ENCODE data around the gene HDGFL3. TPM values are rescaled to one million over a fixed set of nuclear protein-coding genes. Genes with fewer than 3 reads are reported as not detected.

The HDGFL3 gene
- total and polyA plus RNA-seq, 9 of the 15 experiments (the other 6 are each of a cell fraction or from before 2014, with no cell fraction given), result 6.7 to 42.0 (median 31.4) TPM

GRCh38 chr15:83094583-83094982 is 113.0 kb downstream of the HDGFL3 start (continued):
- TF ChIP-seq, protein P1, sequence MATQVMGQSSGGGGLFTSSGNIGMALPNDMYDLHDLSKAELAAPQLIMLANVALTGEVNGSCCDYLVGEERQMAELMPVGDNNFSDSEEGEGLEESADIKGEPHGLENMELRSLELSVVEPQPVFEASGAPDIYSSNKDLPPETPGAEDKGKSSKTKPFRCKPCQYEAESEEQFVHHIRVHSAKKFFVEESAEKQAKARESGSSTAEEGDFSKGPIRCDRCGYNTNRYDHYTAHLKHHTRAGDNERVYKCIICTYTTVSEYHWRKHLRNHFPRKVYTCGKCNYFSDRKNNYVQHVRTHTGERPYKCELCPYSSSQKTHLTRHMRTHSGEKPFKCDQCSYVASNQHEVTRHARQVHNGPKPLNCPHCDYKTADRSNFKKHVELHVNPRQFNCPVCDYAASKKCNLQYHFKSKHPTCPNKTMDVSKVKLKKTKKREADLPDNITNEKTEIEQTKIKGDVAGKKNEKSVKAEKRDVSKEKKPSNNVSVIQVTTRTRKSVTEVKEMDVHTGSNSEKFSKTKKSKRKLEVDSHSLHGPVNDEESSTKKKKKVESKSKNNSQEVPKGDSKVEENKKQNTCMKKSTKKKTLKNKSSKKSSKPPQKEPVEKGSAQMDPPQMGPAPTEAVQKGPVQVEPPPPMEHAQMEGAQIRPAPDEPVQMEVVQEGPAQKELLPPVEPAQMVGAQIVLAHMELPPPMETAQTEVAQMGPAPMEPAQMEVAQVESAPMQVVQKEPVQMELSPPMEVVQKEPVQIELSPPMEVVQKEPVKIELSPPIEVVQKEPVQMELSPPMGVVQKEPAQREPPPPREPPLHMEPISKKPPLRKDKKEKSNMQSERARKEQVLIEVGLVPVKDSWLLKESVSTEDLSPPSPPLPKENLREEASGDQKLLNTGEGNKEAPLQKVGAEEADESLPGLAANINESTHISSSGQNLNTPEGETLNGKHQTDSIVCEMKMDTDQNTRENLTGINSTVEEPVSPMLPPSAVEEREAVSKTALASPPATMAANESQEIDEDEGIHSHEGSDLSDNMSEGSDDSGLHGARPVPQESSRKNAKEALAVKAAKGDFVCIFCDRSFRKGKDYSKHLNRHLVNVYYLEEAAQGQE (IDR thresholded peaks at IDR 0.05; ENCODE audit: borderline replicate concordance), result peak; percentile 67
- TF ChIP-seq, protein P1 (CRISPR knock-in tag; IDR thresholded peaks at IDR 0.05; ENCODE audit: low read depth), result no peak
- TF ChIP-seq ZNF232 (CRISPR knock-in tag; IDR thresholded peaks at IDR 0.05) (no peak), NRF1 (conservative IDR thresholded peaks at IDR 0.05 in 1 of 2, IDR thresholded peaks at IDR 0.05 in 1 of 2) (peak; percentile 34 to 45; a peak in 1 of 4 replicates), RBBP5 (IDR thresholded peaks at IDR 0.05; ENCODE audit: borderline replicate concordance, insufficient read depth, low read length, poor library complexity, severe bottlenecking) (no peak), FOS (IDR thresholded peaks at IDR 0.05; ENCODE audit: extremely low read depth, insufficient read length) (no peak), KLF16 (IDR thresholded peaks at IDR 0.05) (no peak), NR1H2 (CRISPR knock-in tag; IDR thresholded peaks at IDR 0.05) (no peak), ERF (CRISPR knock-in tag; IDR thresholded peaks at IDR 0.05) (no peak)
- TF ChIP-seq, protein P2, sequence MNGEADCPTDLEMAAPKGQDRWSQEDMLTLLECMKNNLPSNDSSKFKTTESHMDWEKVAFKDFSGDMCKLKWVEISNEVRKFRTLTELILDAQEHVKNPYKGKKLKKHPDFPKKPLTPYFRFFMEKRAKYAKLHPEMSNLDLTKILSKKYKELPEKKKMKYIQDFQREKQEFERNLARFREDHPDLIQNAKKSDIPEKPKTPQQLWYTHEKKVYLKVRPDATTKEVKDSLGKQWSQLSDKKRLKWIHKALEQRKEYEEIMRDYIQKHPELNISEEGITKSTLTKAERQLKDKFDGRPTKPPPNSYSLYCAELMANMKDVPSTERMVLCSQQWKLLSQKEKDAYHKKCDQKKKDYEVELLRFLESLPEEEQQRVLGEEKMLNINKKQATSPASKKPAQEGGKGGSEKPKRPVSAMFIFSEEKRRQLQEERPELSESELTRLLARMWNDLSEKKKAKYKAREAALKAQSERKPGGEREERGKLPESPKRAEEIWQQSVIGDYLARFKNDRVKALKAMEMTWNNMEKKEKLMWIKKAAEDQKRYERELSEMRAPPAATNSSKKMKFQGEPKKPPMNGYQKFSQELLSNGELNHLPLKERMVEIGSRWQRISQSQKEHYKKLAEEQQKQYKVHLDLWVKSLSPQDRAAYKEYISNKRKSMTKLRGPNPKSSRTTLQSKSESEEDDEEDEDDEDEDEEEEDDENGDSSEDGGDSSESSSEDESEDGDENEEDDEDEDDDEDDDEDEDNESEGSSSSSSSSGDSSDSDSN (IDR thresholded peaks at IDR 0.05; ENCODE audit: borderline replicate concordance in 1 of 2, low read depth in 2 of 2, low read length in 2 of 2), result no peak
